Neural progenitor cell (in vitro differentiated cells): ENCODE data around the gene SPAG16.

ENCODE experiments used
- CTCF ChIP-seq: fragments of 200-600 bp; sonication (generic); IDR thresholded peaks from 2 replicates; pipeline ENCODE4 v1.5.1; 2017; ENCODE audit warnings: antibody characterized with exemption, mild to moderate bottlenecking
- EZH2 ChIP-seq: fragments of 200-600 bp; sonication (generic); IDR thresholded peaks from 2 replicates; pipeline ENCODE4 v1.6.1; 2017; ENCODE audit warnings: antibody characterized with exemption, mild to moderate bottlenecking, moderate library complexity
- EZH2phosphoT487 ChIP-seq: fragments of 200-600 bp; sonication (generic); IDR thresholded peaks from 2 replicates; pipeline ENCODE4 v1.6.1; 2017; ENCODE audit warnings: antibody characterized with exemption

- TF ChIP-seq EZH2 (no peak), CTCF (no peak), EZH2phosphoT487 (no peak)
These were observed 394.4 kb downstream of the SPAG16 start for GRCh38 chr2:213678437-213679218.
